Prostate gland (tissue), 2 donors: ENCODE measurements around the gene DOCK11.

Source experiments
- POLR2AphosphoS5 ChIP-seq: sonication (generic); formaldehyde crosslinking; IDR thresholded peaks from one replicate; pipeline ENCODE4 v1.6.1; 2017; ENCODE audit warnings: antibody characterized with exemption
- TF ChIP-seq, protein P1 (sequence below), 4 experiments: fragments of 200-600 bp in 2 of 4; fragments of 450-650 bp in 2 of 4; sonication (generic) in 2 of 4; IDR thresholded peaks; 1 replicate in 3 of 4; 2 replicates in 1 of 4; pipeline ENCODE4 v1.5.1; 2016 to 2019; ENCODE audit warnings: antibody characterized with exemption in 4 of 4, mild to moderate bottlenecking in 2 of 4, moderate library complexity in 2 of 4

DNA sequence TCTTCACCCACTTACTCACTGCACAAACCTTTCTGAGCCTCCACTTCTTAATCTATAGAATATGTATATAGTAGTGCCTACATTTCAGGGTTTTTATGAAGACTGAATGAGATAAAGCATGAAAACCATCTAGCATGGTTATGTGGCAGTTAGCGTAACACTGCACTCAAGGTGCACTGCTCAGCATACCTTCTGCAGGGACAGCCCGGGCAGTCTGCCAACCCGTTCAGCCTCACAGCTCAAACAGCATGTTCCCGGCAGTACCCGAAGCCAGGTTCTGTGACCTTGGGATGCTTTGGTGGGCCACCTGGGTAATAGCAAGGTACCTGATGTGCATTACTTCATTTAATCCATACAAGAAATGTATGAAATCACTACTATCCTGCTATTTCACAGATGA lies 81.4 kb downstream of the DOCK11 start:
- TF ChIP-seq, protein P1, sequence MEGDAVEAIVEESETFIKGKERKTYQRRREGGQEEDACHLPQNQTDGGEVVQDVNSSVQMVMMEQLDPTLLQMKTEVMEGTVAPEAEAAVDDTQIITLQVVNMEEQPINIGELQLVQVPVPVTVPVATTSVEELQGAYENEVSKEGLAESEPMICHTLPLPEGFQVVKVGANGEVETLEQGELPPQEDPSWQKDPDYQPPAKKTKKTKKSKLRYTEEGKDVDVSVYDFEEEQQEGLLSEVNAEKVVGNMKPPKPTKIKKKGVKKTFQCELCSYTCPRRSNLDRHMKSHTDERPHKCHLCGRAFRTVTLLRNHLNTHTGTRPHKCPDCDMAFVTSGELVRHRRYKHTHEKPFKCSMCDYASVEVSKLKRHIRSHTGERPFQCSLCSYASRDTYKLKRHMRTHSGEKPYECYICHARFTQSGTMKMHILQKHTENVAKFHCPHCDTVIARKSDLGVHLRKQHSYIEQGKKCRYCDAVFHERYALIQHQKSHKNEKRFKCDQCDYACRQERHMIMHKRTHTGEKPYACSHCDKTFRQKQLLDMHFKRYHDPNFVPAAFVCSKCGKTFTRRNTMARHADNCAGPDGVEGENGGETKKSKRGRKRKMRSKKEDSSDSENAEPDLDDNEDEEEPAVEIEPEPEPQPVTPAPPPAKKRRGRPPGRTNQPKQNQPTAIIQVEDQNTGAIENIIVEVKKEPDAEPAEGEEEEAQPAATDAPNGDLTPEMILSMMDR (IDR thresholded peaks at IDR 0.05): no peak
- no peak for TF ChIP-seq POLR2AphosphoS5
